Left lobe of liver (tissue), 2 donors: ENCODE data around the gene MAP3K20. TPM values are rescaled to one million over a fixed set of nuclear protein-coding genes. Genes with fewer than 3 reads are reported as not detected.
"Not testable (repeated sequence)": the region's sequence is repeated elsewhere in the genome, so short reads cannot be mapped to it uniquely, and the experiment has no call there.

Source experiments
- ATAC-seq: fragments of 200-7000 bp; cut with Tn5 transposase; one replicate; pipeline ENCODE4 v1.9.1; 2020; ENCODE audit warnings: mild to moderate bottlenecking, moderate library complexity
- DNase-seq: peaks from one replicate; pipeline ENCODE4 v3.0.0-alpha.2; 2020; ENCODE audit warnings: low spot score
- total RNA-seq: library from RNA; stranded (reverse); gene quantifications from one replicate; pipeline ENCODE4 v1.2.1, GENCODE V29; 2021
- donor health status: DM: no; HTN: no; CAD: no; lungs with moderate emphysema.
- donor health status: DM: no; HTN: yes; CAD: no.

Gene MAP3K20
- total RNA-seq, 1 donor from 2014 or later = 13.7 TPM

DNA sequence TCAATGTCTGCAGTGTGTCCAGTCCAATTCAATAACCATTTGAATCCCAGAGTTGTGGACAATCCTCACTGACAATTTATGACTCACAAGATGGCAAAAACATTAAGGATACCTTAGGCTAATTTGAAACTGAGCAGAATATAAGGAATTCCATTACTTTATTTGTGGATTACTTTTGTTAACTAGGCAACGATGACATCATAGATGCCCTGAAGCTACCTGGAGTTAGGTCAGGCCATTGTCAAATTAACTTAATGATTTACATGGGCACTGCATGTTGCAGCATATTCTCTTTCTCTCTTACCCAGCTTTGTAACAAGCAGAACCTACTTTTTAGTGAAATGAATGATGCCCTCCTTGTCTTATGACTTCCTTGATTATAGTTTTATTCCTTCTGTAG lies 179.0 kb downstream of the MAP3K20 start:
- ATAC-seq = no peak

DNA sequence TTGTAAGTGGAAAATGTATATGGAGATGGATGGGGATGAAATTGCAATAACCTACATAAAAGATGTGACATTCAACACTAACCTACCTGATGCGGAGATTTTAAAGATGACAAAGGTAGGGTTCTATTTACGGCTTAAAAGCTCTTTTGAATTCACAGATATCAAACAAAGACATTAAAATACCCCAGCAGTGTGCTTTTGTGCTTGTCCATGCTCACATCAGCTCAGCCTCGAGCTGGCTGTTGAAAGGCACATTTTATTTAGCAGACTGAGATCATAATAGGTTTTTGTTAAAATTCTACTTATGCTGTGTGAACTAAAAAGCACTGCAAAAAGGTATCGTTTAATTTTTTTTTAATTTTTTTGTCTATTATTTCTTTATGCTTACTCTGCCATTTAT lies 183.1 kb downstream of the MAP3K20 start:
- DNase-seq (no peak), ATAC-seq (no peak)

More for the DNA sequence above, 179.0 kb downstream of the MAP3K20 start:
- no peak for DNase-seq

DNA sequence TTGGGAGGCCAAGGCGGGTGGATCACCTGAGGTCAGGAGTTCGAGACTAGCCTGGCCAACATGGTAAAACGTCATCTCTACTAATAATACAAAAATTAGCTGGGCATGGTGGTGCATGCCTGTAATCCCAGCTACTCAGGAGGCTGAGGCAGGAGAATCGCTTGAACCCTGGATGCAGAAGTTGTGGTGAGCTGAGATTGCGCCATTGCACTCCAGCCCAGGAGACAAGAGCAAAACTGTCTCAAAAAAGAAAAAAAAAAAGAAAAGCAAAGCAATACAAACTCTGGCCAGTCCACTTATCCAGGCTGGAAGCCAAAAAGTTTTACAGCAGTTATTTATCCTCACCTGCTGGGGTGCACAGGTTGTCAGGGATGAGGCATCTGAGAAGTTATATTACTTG lies 186.7 kb downstream of the MAP3K20 start:
- DNase-seq, ATAC-seq: not testable (repeated sequence)

DNA sequence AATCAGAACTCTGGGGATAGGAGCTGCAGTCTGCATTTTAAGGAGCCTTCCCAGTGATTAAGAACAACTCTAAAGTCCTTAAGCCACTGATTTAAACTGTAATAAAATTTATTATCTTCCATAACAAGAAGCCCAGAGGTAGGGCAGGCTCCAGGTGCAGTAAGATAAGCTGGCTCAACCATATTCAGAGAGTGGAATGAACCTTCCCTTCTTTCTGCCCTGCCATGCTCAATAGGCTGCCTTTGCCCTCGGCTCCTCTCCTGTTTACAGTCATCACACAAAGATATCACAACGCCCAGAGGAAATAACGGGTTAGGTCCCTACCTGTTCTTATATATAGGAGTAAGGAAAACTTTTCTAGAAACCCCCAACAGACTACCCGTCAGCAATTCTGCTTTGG lies 188.5 kb downstream of the MAP3K20 start:
- ATAC-seq (no peak), DNase-seq (no peak)

DNA sequence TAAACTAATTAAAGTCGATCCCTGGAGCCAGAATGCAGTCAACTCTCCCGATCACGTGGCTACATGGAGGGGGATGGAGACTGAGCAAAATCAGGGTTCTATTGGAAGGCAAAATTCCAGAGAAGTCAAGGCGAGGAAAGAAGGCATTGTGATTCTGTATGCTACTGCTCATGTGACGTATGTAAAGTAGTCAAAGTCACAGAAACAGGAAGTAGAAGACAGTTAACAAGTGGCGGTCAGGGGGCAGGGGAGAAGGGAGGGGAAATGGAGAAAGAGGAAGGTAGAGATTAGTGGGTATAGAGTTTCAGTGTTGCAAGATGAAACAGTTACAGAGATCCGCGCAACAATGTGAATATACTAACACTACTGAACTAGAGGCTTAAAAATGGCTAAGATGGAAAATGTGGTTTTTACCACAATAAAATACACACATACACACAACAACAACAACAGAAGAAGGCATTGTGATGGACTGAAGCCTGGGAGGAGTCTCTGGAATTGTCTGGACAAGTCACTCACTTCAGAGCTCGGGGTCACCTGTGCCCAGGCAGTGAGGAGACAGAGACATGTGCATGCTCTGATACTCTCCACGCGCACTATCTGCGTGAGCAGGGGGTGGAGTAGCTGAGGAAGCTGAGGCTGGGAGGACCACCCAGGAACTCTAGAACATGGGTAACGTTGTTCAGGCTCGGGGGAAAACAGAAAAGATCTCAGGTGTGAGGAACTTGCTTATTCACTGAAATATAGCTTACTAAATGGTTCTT lies 189.1 kb downstream of the MAP3K20 start:
- DNase-seq (no peak), ATAC-seq (peak; percentile 32)

DNA sequence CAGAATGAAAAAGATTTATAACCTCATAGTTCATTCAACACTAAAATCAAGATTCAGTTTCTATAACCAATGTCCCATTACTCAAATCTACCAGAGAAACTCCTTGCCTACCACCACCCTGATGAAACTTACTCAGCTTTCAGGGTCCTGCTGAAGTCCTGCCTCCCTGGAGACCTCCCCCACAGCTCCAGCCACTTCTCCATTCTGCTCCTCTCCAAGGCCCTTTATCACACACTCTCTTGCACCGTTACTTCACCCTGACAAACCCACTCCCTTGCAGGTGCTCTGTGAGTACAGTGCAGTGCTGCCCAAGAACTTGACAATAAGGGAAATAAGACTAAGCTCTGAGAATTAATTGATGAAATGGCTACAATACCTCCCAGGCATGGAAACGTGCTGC lies 195.5 kb downstream of the MAP3K20 start:
- DNase-seq (no peak), ATAC-seq (no peak)

DNA sequence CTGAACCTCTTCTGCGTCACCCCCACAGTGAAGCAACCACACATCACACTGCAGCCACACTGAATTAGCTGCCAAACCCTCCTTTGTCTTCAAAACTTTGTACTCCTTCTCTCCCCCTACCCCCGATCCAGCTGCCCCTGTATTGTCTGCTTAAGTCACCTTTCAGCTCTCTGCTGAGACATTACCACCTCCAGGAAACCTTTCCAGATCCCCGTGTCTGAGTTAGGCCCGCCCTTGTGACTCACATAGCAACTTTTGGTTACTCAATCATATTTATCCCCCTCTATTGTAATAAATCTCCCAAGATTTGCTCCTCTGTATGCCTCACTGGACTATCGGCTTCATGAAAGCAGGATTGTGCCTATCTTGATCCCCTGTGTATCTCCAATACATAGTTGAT lies 196.2 kb downstream of the MAP3K20 start:
- DNase-seq = no peak
- ATAC-seq = no peak

DNA sequence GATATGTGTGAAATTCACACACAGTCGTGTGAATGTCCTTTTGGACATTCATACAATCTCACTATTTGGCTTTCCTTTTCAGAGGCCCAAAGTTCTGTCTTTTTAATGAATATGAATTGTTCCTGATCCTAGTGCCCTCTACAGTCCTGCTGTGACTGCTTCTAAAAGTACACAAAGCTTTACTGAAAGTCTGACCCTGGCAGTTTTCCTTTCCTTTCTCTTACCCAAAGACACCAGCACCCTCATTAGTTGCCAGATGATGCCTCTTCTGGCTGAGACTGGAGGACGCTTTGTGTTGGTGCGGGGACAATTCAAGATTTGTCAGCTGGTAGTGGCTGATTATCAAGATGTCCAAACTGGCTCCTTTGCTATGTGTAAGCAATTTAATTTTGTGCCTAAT lies 197.2 kb downstream of the MAP3K20 start:
- DNase-seq = no peak
- peak; percentile 50 for ATAC-seq

DNA sequence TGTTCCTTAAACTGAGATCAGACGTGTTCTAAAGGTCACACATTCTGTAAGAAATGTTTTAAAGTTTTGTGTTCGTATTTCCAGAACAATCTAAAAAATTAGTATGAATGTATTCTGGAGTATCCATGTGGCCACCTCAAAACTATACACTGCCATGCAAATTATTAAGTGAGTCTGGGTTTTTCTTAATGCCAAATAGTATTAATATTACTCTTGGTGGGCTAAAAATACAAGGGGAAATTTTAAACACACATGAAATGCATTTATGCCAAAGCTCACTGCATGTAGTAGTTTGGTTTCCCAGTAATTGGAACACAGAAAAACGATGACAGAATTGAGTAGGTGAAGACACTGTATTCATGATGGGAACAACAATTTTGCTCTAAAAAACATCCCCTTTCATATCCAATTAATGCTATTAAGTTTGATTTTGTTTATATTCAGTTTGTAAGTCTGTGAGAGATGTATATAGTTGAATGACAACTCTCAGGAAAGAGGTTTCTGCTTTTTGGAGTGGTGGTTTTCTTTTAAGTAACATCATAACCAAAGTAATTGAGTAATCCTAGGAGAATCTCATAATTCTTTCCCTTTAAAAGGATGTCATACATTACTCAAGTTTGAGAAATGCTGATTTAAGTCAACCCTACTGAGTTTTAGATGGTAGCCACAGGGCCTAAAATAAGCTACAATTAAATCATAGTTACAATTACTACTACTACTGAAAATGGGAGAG lies 203.3 kb downstream of the MAP3K20 start:
- DNase-seq = no peak
- no peak for ATAC-seq

DNA sequence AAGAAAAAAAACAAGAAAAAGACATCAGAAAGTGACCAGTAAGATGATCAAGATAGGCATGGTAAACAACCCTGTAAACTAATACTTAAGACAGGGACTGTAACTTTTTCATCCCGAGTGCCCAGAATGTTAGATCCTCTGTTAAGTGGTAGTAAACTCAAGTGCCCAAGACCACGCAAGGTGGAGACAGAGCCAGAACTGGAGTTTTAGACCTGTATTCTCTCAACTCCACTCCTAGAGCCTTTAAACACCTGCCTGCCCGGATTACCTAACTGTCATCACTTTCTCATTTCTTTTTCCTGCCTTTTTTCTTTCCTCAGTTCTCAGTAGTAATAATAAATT lies 203.9 kb downstream of the MAP3K20 start:
- no peak for DNase-seq
- no peak for ATAC-seq

GRCh38 chr2:173280853-173281252 lies 205.2 kb downstream of the MAP3K20 start:
- no peak for ATAC-seq
- no peak for DNase-seq

GRCh38 chr2:173281898-173282297 lies 206.3 kb downstream of the MAP3K20 start:
- not testable (repeated sequence) for DNase-seq, ATAC-seq

- no peak for DNase-seq
- ATAC-seq = no peak
Observed at GRCh38 chr2:173282795-173283545, 207.3 kb downstream of the MAP3K20 start.

- DNase-seq = no peak
- no peak for ATAC-seq
Observed at GRCh38 chr2:173286153-173286809, 210.6 kb downstream of the MAP3K20 start.

DNA sequence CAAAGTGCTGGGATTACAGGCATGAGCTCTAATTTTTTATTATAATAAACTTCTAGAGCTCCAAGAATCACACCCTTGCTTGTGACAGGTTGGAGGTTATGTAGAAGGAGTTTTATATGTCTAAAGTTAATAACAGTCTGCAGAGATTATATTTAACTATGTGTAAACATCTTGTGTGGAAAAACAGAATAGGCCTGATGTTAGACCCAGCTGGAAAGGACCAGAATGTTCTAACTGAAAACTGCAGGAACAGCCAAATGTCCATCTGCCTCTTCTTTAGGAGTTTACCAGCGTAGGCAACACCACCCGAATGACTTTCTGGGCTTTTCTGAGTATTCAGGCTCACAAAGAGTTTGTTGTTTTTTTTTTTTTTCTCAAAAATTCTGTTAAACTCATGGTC lies 211.9 kb downstream of the MAP3K20 start:
- DNase-seq (no peak), ATAC-seq (no peak)

- DNase-seq = no peak
- ATAC-seq = no peak
Observed at GRCh38 chr2:173288561-173288960, 212.9 kb downstream of the MAP3K20 start.

- ATAC-seq = no peak
- DNase-seq = no peak
Observed at GRCh38 chr2:173290046-173290445, 214.4 kb downstream of the MAP3K20 start.

DNA sequence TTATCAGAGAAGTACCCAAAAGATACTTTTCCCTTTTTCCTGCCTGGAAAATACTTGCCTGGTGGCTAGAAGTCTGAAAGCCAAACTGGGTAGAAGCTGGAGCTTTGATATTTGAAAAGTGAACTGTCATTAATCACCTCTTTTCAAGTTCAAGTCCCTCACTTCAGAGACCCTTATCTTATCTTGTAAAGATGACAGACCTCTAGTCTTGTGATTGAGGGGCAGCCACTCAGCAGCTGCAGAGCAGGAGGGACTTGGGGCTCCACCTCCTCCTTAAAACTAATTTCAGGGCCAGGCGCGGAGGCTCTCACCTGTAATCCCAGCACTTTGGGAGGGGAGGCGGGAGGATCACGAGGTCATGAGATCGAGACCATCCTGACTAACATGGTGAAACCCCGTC lies 214.9 kb downstream of the MAP3K20 start:
- no peak for DNase-seq
- ATAC-seq = no peak

DNA sequence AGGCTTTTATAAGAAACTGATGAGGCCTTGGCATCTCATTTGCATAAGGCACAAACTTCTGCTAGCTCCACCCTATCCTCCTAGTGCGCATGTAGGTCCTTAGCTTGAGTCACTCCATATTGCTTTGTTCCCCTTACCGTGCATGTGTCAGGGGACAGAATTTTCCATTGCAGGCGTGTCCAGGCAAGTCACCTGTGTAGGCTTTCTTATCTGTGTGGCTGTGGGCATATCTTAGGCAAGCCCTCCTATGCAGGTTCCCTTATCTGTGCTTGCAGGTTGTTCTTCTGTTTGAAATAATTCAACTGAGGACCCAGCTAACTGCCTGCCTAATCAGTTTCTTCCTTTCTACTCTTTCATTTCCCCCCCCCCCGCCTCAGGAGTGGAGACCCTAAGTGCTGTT lies 215.8 kb downstream of the MAP3K20 start:
- ATAC-seq (no peak), DNase-seq (no peak)

- DNase-seq (no peak), ATAC-seq (no peak)
Observed at GRCh38 chr2:173296235-173296634, 220.6 kb downstream of the MAP3K20 start.

DNA sequence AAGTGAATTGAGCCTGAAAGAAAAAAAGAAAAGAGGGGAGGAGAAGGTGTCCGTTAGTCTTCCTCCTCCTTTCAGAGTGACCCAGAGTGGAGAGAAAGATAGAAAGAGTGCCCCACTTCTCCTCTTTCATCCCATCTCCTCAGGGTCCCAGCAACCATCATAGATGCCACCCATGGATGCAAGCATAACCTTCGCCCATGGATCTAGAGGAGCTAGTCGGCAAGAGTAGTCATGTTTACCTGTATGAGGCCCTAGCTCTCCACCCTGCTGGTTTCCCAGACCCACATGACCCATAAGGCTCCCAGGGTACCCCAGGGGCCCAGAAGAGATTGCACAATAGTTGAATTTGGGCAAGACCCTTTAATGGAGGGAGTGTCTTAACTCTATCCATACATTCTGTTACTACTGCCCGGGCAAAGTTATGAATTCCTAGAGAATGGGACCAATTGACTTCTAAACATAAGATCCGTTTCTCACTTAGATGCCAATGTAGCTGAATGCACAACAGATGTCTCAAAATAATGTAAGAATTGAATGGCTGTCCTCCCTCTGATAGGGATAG lies 223.0 kb downstream of the MAP3K20 start:
- no peak for ATAC-seq
- DNase-seq = no peak
